Activated T-helper 2 cell treated with anti-CD3 and anti-CD28 coated beads, Interferon-gamma antibody, Interleukin-2, Interleukin-4, amounts not matched to agents 10 μg/mL and 5 μg/mL and 100 μg/mL, durations not matched to agents 14 hours and 24 hours and 36 hours (primary cell): Measurements from ENCODE around the gene TRIM41. TPM values are rescaled to one million over a fixed set of nuclear protein-coding genes. Genes with fewer than 3 reads are reported as not detected.

ENCODE experiments used
- DNase-seq: peaks from one replicate; pipeline ENCODE4 v3.0.0; 2021; ENCODE audit warnings: low spot score
- H3K27ac Mint-ChIP-seq: one replicate; pipeline ENCODE4 v1.8.0; 2021; ENCODE audit warnings: mixed read lengths
- H3K27me3 Mint-ChIP-seq: one replicate; pipeline ENCODE4 v1.8.0; 2021; ENCODE audit warnings: low read depth, mixed read lengths
- H3K36me3 Mint-ChIP-seq: one replicate; pipeline ENCODE4 v1.8.0; 2021; ENCODE audit warnings: low read depth, mixed read lengths
- H3K4me1 Mint-ChIP-seq: one replicate; pipeline ENCODE4 v1.8.0; 2021; ENCODE audit warnings: low read depth, mixed read lengths
- H3K4me3 Mint-ChIP-seq: one replicate; pipeline ENCODE4 v1.8.0; 2021; ENCODE audit warnings: low read depth, mild to moderate bottlenecking, moderate library complexity, mixed read lengths
- H3K9me3 Mint-ChIP-seq: one replicate; pipeline ENCODE4 v1.8.0; 2021; ENCODE audit warnings: mixed read lengths
- intact Hi-C: fragments of 100-400 bp; cut with micrococcal nuclease; formaldehyde crosslinking; loops from one replicate; pipeline ENCODE4 v1.15.1; 2023
- total RNA-seq: library from RNA; stranded (reverse); gene quantifications from 2 replicates; pipeline ENCODE4 v1.2.3, GENCODE V29; 2022

TRIM41 gene
- total RNA-seq, 1 donor from 2014 or later = 33.0 TPM

- Mint-ChIP-seq H3K27ac (no peak overlapping the region), H3K4me3 (no peak overlapping the region), H3K36me3 (no peaks in the 10 kb centered on the region), H3K27me3 (peaks cover 7% of the 10 kb centered on the region), H3K4me1 (peaks cover 2% of the 10 kb centered on the region), H3K9me3 (no peaks in the 10 kb centered on the region)
- intact Hi-C loops = no loop called here
- DNase-seq = no peak
Measured at GRCh38 chr5:181198106-181198685, 24.9 kb upstream of the TRIM41 start.

DNA sequence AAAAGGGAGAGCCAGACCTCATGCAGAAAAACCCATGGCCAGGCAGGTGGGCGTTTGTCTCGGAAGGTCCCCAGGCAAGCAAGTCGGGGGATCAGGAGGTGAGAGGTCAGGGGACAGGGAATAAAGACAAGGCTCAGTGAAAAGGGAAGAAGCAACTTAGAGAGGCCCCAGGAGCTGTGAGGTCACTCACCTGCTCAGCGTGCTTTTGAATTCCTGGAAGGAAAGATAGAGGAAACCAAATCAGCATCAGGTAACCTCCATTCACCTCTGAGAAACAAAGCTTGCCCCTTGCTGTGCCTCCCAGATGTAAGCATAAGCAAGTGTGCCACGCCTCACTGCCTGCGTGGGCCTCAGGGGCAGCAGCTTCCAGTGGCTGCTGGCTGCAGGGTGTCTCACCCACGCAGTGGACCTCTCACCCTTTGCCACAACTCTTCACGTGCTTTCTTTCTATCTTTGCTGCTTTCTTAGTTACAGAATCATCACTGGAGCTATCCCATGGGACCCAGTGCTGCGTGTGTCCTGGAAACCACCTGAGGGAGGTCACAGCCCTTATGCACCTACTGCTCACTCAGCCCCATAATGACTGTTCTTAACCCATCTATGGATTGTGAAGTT lies 24.1 kb upstream of the TRIM41 start:
- H3K27me3 Mint-ChIP-seq = peaks cover 15% of the 10 kb centered on the region
- intact Hi-C loops = no loop called here
- H3K4me1 Mint-ChIP-seq = peaks cover 1% of the 10 kb centered on the region
- H3K4me3 Mint-ChIP-seq = no peak overlapping the region
- DNase-seq = no peak
- H3K27ac Mint-ChIP-seq = no peak overlapping the region
- no peaks in the 10 kb centered on the region for H3K36me3 Mint-ChIP-seq
- no peaks in the 10 kb centered on the region for H3K9me3 Mint-ChIP-seq

DNA sequence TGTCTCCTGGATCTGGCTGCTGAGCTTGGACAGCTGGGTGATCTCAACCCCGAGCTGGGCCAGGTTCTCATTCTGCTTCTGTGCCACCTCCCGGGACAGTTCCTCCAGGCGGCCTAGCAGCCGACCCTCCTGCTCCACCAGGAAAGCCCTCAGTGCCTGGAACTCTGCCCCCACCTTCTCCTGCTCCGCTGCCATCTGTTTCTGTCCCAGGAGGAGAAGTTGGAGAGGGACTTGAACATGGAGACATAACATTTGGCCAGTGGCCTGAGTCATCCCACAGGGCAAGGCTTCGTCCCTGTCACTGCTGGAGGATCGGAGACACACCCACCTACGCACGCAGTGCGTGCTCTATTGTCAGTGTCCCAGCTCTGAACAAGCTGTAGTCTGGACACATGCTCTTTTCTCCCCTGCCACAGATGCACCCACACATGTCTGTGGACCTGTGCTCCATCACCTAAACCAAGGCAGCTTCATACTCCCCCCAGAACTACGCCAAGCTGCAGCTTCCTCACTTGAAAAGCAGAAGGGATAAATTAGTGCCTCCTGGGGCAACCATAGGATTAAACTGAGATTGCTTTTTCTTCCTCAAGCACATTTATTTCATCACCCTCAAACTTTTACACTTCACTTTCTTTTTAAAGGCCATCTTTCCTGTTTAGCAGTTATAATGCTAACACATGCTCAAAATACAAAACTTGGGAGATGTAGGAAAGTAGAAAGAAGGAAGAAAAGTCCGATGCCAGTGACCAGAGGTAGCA lies 23.0 kb upstream of the TRIM41 start:
- Mint-ChIP-seq H3K27ac (no peak overlapping the region), H3K9me3 (no peaks in the 10 kb centered on the region), H3K4me3 (no peak overlapping the region), H3K27me3 (peaks cover 17% of the 10 kb centered on the region), H3K36me3 (no peaks in the 10 kb centered on the region), H3K4me1 (peaks cover 4% of the 10 kb centered on the region)
- intact Hi-C loops = no loop called here
- no peak for DNase-seq

DNA sequence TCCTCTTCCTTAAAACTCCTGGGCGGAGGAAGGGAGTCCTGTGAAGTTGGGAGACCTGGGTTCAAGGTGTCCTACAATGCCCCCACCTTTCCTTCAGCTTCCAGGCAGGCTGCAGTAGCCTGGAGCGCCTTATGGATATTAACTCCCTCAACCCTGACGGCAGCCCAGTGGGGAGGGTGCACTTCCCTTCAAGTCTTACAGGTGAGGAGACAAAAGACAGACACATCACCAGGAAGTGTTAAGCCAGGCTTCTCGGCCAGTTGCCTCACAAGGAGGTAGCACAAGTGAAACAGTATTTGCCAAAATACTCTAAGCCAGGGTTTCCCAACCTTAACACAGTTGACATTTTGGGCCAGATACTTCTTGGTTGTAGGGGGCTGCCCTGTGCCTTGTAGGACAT lies 22.3 kb upstream of the TRIM41 start:
- Mint-ChIP-seq H3K27me3 (peaks cover 21% of the 10 kb centered on the region), H3K4me3 (no peak overlapping the region), H3K4me1 (peaks cover 8% of the 10 kb centered on the region), H3K9me3 (no peaks in the 10 kb centered on the region), H3K27ac (no peak overlapping the region), H3K36me3 (no peaks in the 10 kb centered on the region)
- no peak for DNase-seq
- intact Hi-C loops = no loop called here

DNA sequence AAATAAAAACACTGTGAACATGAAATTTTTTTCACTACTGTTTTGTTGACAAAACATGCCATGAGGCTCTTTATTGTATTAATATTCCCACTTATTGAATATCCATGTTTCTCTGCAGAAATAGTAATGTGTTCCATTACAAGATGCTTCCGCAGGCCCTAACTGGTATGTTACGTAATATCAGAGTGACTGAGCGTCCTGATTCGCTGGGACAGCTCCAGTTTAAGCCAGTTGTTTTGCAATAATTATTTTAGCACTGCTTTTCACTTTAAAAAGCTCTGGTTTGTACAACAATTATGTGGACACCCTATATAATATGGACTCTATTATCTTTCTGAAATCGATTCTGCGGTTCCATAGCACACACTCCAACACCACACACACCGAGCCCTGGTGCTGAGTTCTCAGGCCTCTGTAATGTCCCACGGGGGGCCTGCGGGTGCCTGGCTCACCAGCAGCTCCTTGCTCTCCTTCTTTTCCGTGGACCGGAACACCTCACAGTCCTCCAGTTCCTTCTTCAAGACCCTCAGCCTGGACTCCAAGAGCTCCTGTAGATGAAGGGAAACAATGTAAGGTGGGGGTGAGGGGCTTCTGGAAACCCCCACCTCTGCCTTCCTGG lies 19.9 kb upstream of the TRIM41 start:
- Mint-ChIP-seq H3K4me1 (peaks cover 26% of the 10 kb centered on the region), H3K27ac (no peak overlapping the region), H3K27me3 (peaks cover 32% of the 10 kb centered on the region), H3K9me3 (no peaks in the 10 kb centered on the region), H3K36me3 (peaks cover 2% of the 10 kb centered on the region), H3K4me3 (peak overlapping the region; percentile 81)
- DNase-seq = no peak
- intact Hi-C loops = no loop called here

DNA sequence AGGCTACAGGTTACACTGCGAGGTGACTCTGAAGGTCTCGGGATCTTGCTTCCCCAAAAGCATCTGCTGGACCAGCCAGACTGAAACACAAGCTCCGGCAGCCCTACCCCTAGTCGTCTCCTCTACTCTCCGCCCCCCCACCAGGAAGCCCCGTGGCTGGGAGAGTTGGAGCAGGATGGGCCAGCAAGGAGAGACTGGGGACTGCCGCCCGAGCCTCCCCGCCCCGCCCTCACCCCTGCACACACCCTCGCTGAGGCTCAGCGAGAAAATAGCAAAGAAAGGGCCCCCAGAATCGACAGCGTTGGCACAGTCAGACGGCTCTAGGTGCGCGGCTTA lies 19.3 kb upstream of the TRIM41 start:
- H3K4me1 Mint-ChIP-seq = peaks cover 28% of the 10 kb centered on the region
- intact Hi-C loops = no loop called here
- peaks cover 32% of the 10 kb centered on the region for H3K27me3 Mint-ChIP-seq
- H3K27ac Mint-ChIP-seq = peak overlapping the region; percentile 43
- peaks cover 2% of the 10 kb centered on the region for H3K36me3 Mint-ChIP-seq
- H3K9me3 Mint-ChIP-seq = no peaks in the 10 kb centered on the region
- peak overlapping the region; percentile 81 for H3K4me3 Mint-ChIP-seq
- no peak for DNase-seq

GRCh38 chr5:181204113-181204825 lies 18.8 kb upstream of the TRIM41 start:
- Mint-ChIP-seq H3K9me3 (no peaks in the 10 kb centered on the region), H3K4me3 (peak overlapping the region; percentile 81), H3K27ac (peak overlapping the region; percentile 43), H3K36me3 (peaks cover 2% of the 10 kb centered on the region), H3K27me3 (peaks cover 32% of the 10 kb centered on the region), H3K4me1 (peaks cover 28% of the 10 kb centered on the region)
- intact Hi-C loops = no loop called here
- no peak for DNase-seq

DNA sequence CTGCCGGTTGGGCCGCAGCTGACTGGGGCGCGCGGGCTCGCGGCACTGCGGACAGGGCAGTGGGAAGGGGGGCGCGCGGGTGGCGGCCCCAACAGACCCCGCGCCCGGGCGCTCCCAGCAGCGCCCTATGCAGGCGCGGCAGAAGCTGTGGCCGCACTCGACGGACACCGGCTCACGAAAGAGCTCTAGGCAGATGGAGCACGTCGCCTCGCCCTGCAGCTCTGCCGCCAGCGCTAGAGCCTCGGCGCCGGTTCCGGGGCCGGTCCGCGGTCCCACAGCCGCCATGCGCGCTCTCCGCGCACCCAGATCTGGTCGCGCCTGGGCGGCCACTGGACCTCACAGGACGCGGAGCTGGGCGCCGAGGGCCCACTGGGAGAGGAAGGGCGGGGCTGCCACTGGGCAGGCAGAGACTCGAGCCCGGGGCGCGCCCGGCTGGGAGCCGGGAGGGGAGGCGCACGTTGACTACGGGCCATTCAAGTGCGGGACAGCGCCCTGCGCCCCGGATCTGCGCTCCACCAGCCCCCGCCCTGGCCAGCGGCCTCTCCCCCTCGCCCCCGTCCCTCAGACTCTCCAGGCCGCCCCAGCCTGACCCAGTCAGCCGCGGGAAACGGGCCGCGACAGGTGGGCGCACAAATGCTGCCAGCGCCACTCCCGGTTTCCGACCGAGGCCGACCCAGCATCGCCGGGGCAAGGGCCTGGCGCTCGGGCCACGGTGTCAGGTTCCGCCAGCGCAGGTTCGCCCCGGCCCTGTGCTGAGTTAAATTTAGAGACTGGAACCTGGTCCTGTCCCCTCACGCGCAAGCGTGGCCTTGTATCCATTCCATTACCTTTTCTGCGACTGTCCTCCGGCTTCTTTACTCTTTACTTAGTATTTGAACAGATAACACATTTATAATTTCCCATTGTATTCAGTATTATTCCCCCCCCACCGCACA lies 18.0 kb upstream of the TRIM41 start, which contains the start of gene TRIM7:
Gene TRIM7, minus strand, starts transcription at position 371 of the 935 bp plus-strand sequence. Its CDS starts 86 bp downstream, at position 285.
- Mint-ChIP-seq H3K36me3 (peaks cover 2% of the 10 kb centered on the region), H3K4me3 (peak within 1 kb of the TSS; percentile 90), H3K9me3 (no peaks in the 10 kb centered on the region), H3K4me1 (peaks cover 28% of the 10 kb centered on the region), H3K27ac (peak within 1 kb of the TSS; percentile 43), H3K27me3 (peaks cover 31% of the 10 kb centered on the region)
- no peak for DNase-seq
- intact Hi-C loops = loop anchor here (1.0 to 5.0 kb wide), 2 partner anchors 33 to 36 kb away; no protein-coding TSS in a partner anchor

DNA sequence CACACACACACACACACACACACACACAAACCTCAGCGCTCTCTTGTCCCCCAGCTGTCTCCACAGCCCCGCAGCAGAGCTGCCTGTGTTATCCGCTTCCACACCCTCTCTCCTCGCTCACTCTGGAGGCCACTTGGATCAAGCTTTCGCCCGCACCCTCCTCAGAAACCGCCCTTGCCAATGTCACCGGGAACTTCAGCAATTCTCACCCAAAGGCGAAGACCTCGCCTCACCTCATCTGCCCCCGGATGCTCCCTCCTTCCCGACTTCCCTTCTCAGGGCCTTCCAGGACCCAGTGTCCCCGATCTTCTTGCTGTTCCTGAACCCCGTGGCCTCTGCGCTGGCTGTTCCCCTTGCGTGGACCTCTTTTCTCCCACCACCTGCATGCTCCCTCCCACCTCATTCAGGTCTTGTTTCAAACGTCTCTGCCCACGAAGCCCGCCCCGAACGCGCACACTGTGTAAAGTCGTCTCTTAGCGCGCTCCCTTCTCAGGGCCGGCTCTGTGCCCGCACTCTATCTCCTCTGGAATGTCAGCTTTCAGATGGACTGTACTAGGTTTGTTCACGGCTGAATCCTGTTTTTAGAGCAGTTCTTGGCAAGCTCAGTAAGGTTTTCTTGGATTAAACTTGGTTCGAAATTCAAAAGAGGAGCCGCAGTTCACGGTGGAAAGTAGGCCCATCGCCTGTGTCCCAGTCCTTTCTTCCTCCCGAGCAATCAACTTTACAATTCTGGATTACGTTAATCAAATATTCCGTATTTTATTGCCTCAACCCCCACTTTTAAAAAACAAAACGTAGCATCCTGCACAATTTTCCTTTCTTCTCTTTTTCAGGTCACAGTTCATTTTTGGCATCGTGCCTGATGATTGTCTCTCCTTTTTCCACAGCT lies 17.1 kb upstream of the TRIM41 start:
- intact Hi-C loops = loop anchor here (1.0 to 5.0 kb wide), 2 partner anchors 34 to 35 kb away; no protein-coding TSS in a partner anchor
- H3K36me3 Mint-ChIP-seq = peaks cover 2% of the 10 kb centered on the region
- H3K4me3 Mint-ChIP-seq = peak overlapping the region; percentile 90
- H3K27ac Mint-ChIP-seq = peak overlapping the region; percentile 92
- peaks cover 27% of the 10 kb centered on the region for H3K27me3 Mint-ChIP-seq
- no peaks in the 10 kb centered on the region for H3K9me3 Mint-ChIP-seq
- DNase-seq = no peak
- peaks cover 28% of the 10 kb centered on the region for H3K4me1 Mint-ChIP-seq

GRCh38 chr5:181207214-181207959 lies 15.7 kb upstream of the TRIM41 start:
- peak overlapping the region; percentile 92 for H3K27ac Mint-ChIP-seq
- H3K9me3 Mint-ChIP-seq = no peaks in the 10 kb centered on the region
- peak overlapping the region; percentile 90 for H3K4me3 Mint-ChIP-seq
- intact Hi-C loops = loop anchor here (1.0 to 5.0 kb wide), 4 partner anchors 11 to 35 kb away; no protein-coding TSS in a partner anchor
- H3K36me3 Mint-ChIP-seq = peaks cover 2% of the 10 kb centered on the region
- H3K27me3 Mint-ChIP-seq = peaks cover 24% of the 10 kb centered on the region
- H3K4me1 Mint-ChIP-seq = peaks cover 31% of the 10 kb centered on the region
- DNase-seq = peak; percentile 74
